ENCODE results near the gene IGSF22.

Gene IGSF22

GRCh38 chr11:18745251-18745650, 19.3 kb upstream of the IGSF22 start:
- peak in 1 of 58 donors; percentile 46 for DNase-seq

GRCh38 chr11:18743900-18744514, 18.0 kb upstream of the IGSF22 start:
- DNase-seq = peak in 1 of 58 donors; percentile 53

GRCh38 chr11:18743365-18743764, 17.4 kb upstream of the IGSF22 start:
- no peak for DNase-seq

GRCh38 chr11:18741783-18742182, 15.8 kb upstream of the IGSF22 start:
- DNase-seq = no peak

GRCh38 chr11:18739685-18740084, 13.7 kb upstream of the IGSF22 start:
- DNase-seq = no peak

- no peak for DNase-seq
Observed at GRCh38 chr11:18737642-18738041, 11.7 kb upstream of the IGSF22 start.

- no peak for DNase-seq
Observed at GRCh38 chr11:18736590-18737148, 10.7 kb upstream of the IGSF22 start.

GRCh38 chr11:18733202-18733601, 7.2 kb upstream of the IGSF22 start:
- DNase-seq = no peak

- peak in 55 of 58 donors; percentile 5 to 83 (median 39) for DNase-seq
Observed at GRCh38 chr11:18731949-18732821, 6.2 kb upstream of the IGSF22 start.

- DNase-seq = no peak
Observed at GRCh38 chr11:18731441-18731840, 5.5 kb upstream of the IGSF22 start.

- DNase-seq = no peak
Observed at GRCh38 chr11:18730020-18730419, 4.0 kb upstream of the IGSF22 start.

GRCh38 chr11:18729426-18729825, 3.4 kb upstream of the IGSF22 start:
- no peak for DNase-seq

GRCh38 chr11:18728658-18729057, 2.7 kb upstream of the IGSF22 start:
- no peak for DNase-seq

- DNase-seq = peak in 18 of 58 donors; percentile 4 to 62 (median 15)
Observed at GRCh38 chr11:18727479-18728236, 1.7 kb upstream of the IGSF22 start.

- peak in 45 of 58 donors; percentile 5 to 88 (median 39) for DNase-seq
Observed at GRCh38 chr11:18723991-18724390, 2.0 kb downstream of the IGSF22 start.

- DNase-seq = no peak
Observed at GRCh38 chr11:18722293-18722637, 3.7 kb downstream of the IGSF22 start.

GRCh38 chr11:18721561-18722292, 4.3 kb downstream of the IGSF22 start:
- DNase-seq = peak in 11 of 58 donors; percentile 11 to 55 (median 28)

GRCh38 chr11:18720808-18721560, 5.0 kb downstream of the IGSF22 start:
- peak in 53 of 58 donors; percentile 14 to 80 (median 52) for DNase-seq

GRCh38 chr11:18720091-18720807, 5.7 kb downstream of the IGSF22 start:
- peak in 31 of 58 donors; percentile 5 to 87 (median 30) for DNase-seq

Measured in anterior cingulate cortex (tissue), 58 donors.